Tibial nerve (tissue), 4 donors: ENCODE data around the gene SMIM12. TPM values are rescaled to one million over a fixed set of nuclear protein-coding genes. Genes with fewer than 3 reads are reported as not detected.

Source experiments
- DNase-seq, 2 donors: peaks; one replicate each; pipeline ENCODE4 v3.0.0-alpha.2; 2019; ENCODE audit warnings: low spot score in 2 of 2
- H3K27ac ChIP-seq, 4 donors: fragments of 200-600 bp; sonication (generic) in 3 of 4; one replicate each; pipeline ENCODE4 v1.5.1; 2017 to 2019; ENCODE audit warnings: mild to moderate bottlenecking in 1 of 4
- H3K27me3 ChIP-seq, 2 donors: fragments of 200-600 bp; sonication (generic) in 1 of 2; one replicate each; pipeline versions ENCODE4 v1.5.1 to v1.6.0; 2017 to 2019
- H3K36me3 ChIP-seq, 3 donors: fragments of 200-600 bp; sonication (generic); one replicate each; pipeline ENCODE4 v1.5.1; 2018 to 2019
- H3K4me1 ChIP-seq, 4 donors: fragments of 200-600 bp; sonication (generic) in 3 of 4; one replicate each; pipeline ENCODE4 v1.5.1; 2017 to 2019
- H3K4me3 ChIP-seq, 4 donors: fragments of 200-600 bp; sonication (generic) in 3 of 4; one replicate each; pipeline ENCODE4 v1.5.1; 2017 to 2019; ENCODE audit warnings: mild to moderate bottlenecking in 1 of 4, moderate library complexity in 1 of 4
- H3K9me3 ChIP-seq, 4 donors: fragments of 200-600 bp; sonication (generic) in 3 of 4; one replicate each; pipeline ENCODE4 v1.5.1; 2017 to 2019
- EP300 ChIP-seq, 2 donors: sonication (generic); formaldehyde crosslinking; IDR thresholded peaks; one replicate each; pipeline ENCODE4 v1.6.1; 2017; ENCODE audit warnings: antibody characterized with exemption in 2 of 2, mild to moderate bottlenecking in 1 of 2
- POLR2A ChIP-seq, 2 donors: fragments of 450-650 bp; IDR thresholded peaks; one replicate each; pipeline ENCODE4 v1.6.1; 2017; ENCODE audit warnings: antibody characterized with exemption in 2 of 2, mild to moderate bottlenecking in 2 of 2, moderate library complexity in 2 of 2
- WGBS, 2 donors: methylation state at CpG; one replicate each; pipeline ENCODE4 v1.1.5; 2018; 5-methylcytosine and 5-hydroxymethylcytosine counted together
- total RNA-seq, 4 donors: library from RNA; depleted of rRNA; stranded (reverse); fragments of >200 nt; gene quantifications; one replicate each; pipeline ENCODE4 v1.1.0, GENCODE V29; 2016
- TF ChIP-seq, protein P1 (sequence below), 5 experiments: fragments of 200-600 bp in 3 of 5; fragments of 450-650 bp in 2 of 5; sonication (generic) in 3 of 5; IDR thresholded peaks; one replicate each; pipeline ENCODE4 v1.5.1; 2016 to 2019; ENCODE audit warnings: antibody characterized with exemption in 5 of 5, mild to moderate bottlenecking in 3 of 5, moderate library complexity in 2 of 5

Gene SMIM12
- total RNA-seq, 4 donors from 2014 or later, result 17.5 to 35.1 (median 22.0) TPM

DNA sequence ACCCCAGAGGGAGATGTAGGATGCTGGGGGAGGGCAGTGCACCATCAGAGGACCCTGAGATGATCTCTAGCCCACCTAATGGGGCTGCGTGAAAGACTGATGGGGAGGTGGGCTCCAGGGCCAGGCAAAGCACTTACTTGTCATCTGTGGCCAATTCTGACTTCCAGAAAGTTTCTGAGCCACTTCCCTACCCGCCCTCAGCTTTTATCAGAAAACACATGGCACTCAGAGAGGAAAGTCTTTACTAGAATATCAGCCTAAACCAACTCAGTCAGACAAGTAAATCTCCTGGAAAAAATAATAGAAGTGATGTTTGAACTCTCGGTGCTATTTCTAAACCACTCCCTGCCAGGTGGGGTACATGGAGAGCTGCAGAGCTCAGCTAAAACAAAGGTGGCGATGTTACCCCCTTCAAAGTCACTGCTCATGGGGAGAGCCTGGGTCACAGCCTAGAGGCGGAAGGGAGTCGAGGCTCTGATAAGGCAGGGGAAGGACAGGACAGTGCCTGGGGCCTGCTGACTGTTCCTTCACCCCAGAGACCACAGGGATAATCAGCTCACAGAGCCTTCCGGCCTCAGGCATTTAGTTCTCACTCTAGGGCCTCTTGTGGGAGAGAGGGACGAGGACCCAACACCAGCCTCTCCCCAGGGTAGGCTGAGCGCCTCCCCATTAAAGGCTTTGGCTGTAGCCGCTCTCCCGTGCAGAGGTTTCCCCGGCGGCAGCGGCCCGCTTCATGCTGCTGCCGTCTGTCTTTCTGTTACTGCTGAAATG, 14.2 kb downstream of the SMIM12 start:
- DNase-seq, result no peak
- TF ChIP-seq, protein P1, sequence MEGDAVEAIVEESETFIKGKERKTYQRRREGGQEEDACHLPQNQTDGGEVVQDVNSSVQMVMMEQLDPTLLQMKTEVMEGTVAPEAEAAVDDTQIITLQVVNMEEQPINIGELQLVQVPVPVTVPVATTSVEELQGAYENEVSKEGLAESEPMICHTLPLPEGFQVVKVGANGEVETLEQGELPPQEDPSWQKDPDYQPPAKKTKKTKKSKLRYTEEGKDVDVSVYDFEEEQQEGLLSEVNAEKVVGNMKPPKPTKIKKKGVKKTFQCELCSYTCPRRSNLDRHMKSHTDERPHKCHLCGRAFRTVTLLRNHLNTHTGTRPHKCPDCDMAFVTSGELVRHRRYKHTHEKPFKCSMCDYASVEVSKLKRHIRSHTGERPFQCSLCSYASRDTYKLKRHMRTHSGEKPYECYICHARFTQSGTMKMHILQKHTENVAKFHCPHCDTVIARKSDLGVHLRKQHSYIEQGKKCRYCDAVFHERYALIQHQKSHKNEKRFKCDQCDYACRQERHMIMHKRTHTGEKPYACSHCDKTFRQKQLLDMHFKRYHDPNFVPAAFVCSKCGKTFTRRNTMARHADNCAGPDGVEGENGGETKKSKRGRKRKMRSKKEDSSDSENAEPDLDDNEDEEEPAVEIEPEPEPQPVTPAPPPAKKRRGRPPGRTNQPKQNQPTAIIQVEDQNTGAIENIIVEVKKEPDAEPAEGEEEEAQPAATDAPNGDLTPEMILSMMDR (IDR thresholded peaks at IDR 0.05), result no peak
- TF ChIP-seq POLR2A (IDR thresholded peaks at IDR 0.05), result no peak
- no peak for TF ChIP-seq EP300 (IDR thresholded peaks at IDR 0.05)
- Histone ChIP-seq H3K27ac (no peak overlapping the region), H3K36me3 (peaks cover 0 to 19% (median 0%) of the 10 kb centered on the region in 3 donors), H3K4me3 (no peak overlapping the region), H3K4me1 (peaks cover 0 to 57% (median 8%) of the 10 kb centered on the region in 4 donors), H3K27me3 (no peaks in the 10 kb centered on the region), H3K9me3 (no peaks in the 10 kb centered on the region)
- WGBS, 2 donors, result 73 to 76% methylated on average over 16 of the region's 16 CpGs

DNA sequence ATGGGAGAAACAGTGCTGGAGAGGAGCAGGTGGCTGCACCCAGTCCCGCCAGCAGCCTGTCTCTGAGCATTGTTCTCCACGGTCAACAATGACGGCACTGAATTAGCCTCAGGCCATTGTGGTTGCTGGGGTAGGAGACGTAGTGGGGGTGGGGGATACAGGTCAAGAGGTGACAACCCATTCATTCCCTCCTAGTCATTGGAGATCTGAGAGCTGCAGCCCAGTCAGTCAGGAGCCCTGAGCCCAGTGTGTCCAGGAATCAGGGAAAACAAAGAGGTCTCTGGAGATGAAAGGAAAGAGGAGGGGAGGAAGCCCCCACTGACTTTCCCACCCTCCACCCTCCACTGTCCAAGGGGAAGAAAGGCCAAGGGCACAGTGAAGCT, 15.3 kb downstream of the SMIM12 start:
- TF ChIP-seq, protein P1 (IDR thresholded peaks at IDR 0.05), result no peak
- TF ChIP-seq POLR2A (IDR thresholded peaks at IDR 0.05) (no peak), EP300 (IDR thresholded peaks at IDR 0.05) (no peak)
- WGBS, 2 donors, result 42 to 54% methylated on average over 4 of the region's 4 CpGs
- Histone ChIP-seq H3K27ac (no peak overlapping the region), H3K36me3 (peaks cover 0 to 8% (median 0%) of the 10 kb centered on the region in 3 donors), H3K4me1 (peaks cover 0 to 57% (median 8%) of the 10 kb centered on the region in 4 donors), H3K4me3 (no peak overlapping the region), H3K27me3 (no peaks in the 10 kb centered on the region), H3K9me3 (no peaks in the 10 kb centered on the region)
- DNase-seq, result no peak

DNA sequence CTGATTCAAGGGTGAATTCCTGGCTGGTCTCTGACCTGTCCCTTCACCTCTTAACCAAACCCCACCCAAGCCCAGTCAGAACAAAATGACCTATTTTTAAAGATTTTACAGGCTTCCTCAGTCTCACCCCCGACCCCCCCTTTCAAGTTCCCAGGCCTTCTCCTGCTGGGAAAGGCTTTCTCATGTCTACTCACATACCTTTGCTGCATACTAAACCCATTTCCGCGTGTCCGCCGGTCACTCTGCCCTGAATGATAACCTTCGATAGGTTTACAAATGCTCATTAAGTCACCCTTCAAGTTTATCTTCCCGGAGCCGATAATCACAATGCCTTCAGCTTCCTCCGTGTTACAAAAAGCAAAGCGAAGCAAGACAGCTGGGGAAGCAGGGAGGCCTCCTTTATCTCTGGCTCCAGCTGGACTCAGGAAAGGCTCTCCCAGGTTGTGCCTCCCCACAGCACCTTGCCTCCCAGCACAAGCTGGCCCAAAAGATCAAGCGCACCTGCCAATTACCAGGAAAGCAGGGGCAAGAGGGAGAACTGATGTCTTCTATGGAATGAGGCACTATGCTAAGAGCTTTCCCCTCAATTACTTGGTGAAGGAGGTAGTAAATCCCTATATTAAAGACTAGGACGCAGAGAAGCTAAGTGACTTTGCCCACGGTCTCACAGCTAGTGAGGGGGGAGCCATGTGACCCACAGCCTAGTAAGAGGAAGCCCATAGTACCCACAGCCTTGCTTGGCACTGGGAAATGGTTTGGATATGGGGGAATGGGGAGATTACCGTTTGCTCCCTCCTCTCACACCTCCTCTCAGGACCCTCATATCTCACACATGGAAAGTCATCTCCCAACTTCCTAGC, 15.9 kb downstream of the SMIM12 start:
- no peak for TF ChIP-seq EP300 (IDR thresholded peaks at IDR 0.05)
- TF ChIP-seq, protein P1 (IDR thresholded peaks at IDR 0.05), result no peak
- TF ChIP-seq POLR2A (IDR thresholded peaks at IDR 0.05), result no peak
- H3K27ac ChIP-seq, result no peak overlapping the region
- peaks cover 0 to 57% (median 8%) of the 10 kb centered on the region in 4 donors for H3K4me1 ChIP-seq
- H3K9me3 ChIP-seq, result no peaks in the 10 kb centered on the region
- 61 to 72% methylated on average over 14 of the region's 14 CpGs for WGBS, 2 donors
- no peak for DNase-seq
- H3K36me3 ChIP-seq, result peaks cover 0 to 8% (median 0%) of the 10 kb centered on the region in 3 donors
- no peak overlapping the region for H3K4me3 ChIP-seq
- H3K27me3 ChIP-seq, result no peaks in the 10 kb centered on the region

DNA sequence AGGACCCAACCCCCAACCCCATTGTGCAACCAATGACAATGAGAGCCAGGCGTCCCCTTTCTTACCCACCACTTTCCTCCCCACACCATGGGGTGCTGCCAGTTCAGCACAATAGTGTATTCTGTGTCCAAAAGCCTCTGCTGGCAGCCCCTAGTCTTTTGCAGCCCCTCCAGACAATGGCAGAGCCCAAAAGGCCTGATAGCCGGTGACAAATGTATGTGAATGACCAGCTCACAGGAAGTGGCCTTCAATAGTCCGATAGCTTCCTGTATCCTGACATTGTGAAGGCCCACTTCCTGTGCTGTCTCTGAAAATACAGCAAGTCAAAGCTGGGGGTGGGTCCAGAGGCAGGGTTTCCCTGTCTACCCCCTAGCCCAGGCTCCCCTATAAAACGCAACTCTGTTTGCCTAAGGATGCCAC, 16.6 kb downstream of the SMIM12 start:
- H3K27ac ChIP-seq, result no peak overlapping the region
- peaks cover 0 to 8% (median 0%) of the 10 kb centered on the region in 3 donors for H3K36me3 ChIP-seq
- no peak overlapping the region for H3K4me3 ChIP-seq
- no peaks in the 10 kb centered on the region for H3K27me3 ChIP-seq
- TF ChIP-seq, protein P1 (IDR thresholded peaks at IDR 0.05), result no peak
- TF ChIP-seq EP300 (IDR thresholded peaks at IDR 0.05), result no peak
- TF ChIP-seq POLR2A (IDR thresholded peaks at IDR 0.05), result no peak
- no peaks in the 10 kb centered on the region for H3K9me3 ChIP-seq
- no peak for DNase-seq
- WGBS, 2 donors, result 43 to 54% methylated on average over 4 of the region's 4 CpGs
- peaks cover 0 to 52% (median 8%) of the 10 kb centered on the region in 4 donors for H3K4me1 ChIP-seq
